WTC11 (cell line): Measurements from ENCODE around the gene ZSWIM3. TPM values are rescaled to one million over a fixed set of nuclear protein-coding genes. Genes with fewer than 3 reads are reported as not detected.

ENCODE experiments used
- ATAC-seq: fragments of 200-7000 bp; cut with Tn5 transposase; 2 replicates; pipeline ENCODE4 v1.10.0; 2021; ENCODE audit warnings: mild to moderate bottlenecking, moderate library complexity
- CTCF ChIA-PET: fragments of 300-600 bp; sonication (Branson Sonifier 250); formaldehyde crosslinking; loops from one replicate; lab custom pipeline; 2021; ENCODE audit warnings: antibody characterized with exemption; lab: Charles Lee
- POLR2A ChIA-PET: fragments of 350-600 bp; sonication (Branson Sonifier 250); formaldehyde crosslinking; loops from one replicate; lab custom pipeline; 2021; ENCODE audit warnings: antibody characterized with exemption; lab: Charles Lee
- DNase-seq: peaks from one replicate; pipeline ENCODE4 v3.0.0; 2021; ENCODE audit warnings: low spot score
- H3K27ac Mint-ChIP-seq: 2 replicates; pipeline ENCODE4 v1.8.0; 2021; ENCODE audit warnings: mixed read lengths
- H3K27me3 Mint-ChIP-seq: 2 replicates; pipeline ENCODE4 v1.8.0; 2021; ENCODE audit warnings: low read depth, mild to moderate bottlenecking, moderate library complexity, mixed read lengths
- H3K36me3 Mint-ChIP-seq: 2 replicates; pipeline ENCODE4 v1.8.0; 2021; ENCODE audit warnings: mixed read lengths
- H3K4me1 Mint-ChIP-seq: 2 replicates; pipeline ENCODE4 v1.8.0; 2022; ENCODE audit warnings: mixed read lengths
- H3K4me3 Mint-ChIP-seq: 2 replicates; pipeline ENCODE4 v1.8.0; 2021; ENCODE audit warnings: mild to moderate bottlenecking, moderate library complexity, mixed read lengths
- H3K9me3 Mint-ChIP-seq: 2 replicates; pipeline ENCODE4 v1.8.0; 2021; ENCODE audit warnings: mixed read lengths
- ATF2 ChIP-seq: sonication (generic); formaldehyde crosslinking; IDR thresholded peaks from 2 replicates; pipeline ENCODE4 v1.8.1; 2022; ENCODE audit warnings: low read depth, missing genetic modification reagents, borderline replicate concordance
- CBFB ChIP-seq: sonication (generic); formaldehyde crosslinking; IDR thresholded peaks from 2 replicates; pipeline ENCODE4 v1.8.1; 2022; ENCODE audit warnings: mild to moderate bottlenecking, low read depth, missing genetic modification reagents
- E2F5 ChIP-seq: sonication (generic); formaldehyde crosslinking; IDR thresholded peaks from 2 replicates; pipeline ENCODE4 v1.8.1; 2022; ENCODE audit warnings: mild to moderate bottlenecking, moderate library complexity, missing genetic modification reagents
- ETV6 ChIP-seq: sonication (generic); formaldehyde crosslinking; IDR thresholded peaks from 2 replicates; pipeline ENCODE4 v1.8.1; 2022; ENCODE audit warnings: mild to moderate bottlenecking, missing genetic modification reagents
- FOXJ3 ChIP-seq: sonication (generic); formaldehyde crosslinking; IDR thresholded peaks from 2 replicates; pipeline ENCODE4 v1.9.0; 2021; ENCODE audit warnings: missing genetic modification reagents, mild to moderate bottlenecking, borderline replicate concordance
- GRHL2 ChIP-seq: fragments of 250-450 bp; sonication (Bioruptor Pico); IDR thresholded peaks from 2 replicates; pipeline ENCODE4 v1.8.0; 2022; ENCODE audit warnings: mild to moderate bottlenecking, moderate library complexity; ENCODE audit not compliant: insufficient replicate concordance, severe bottlenecking
- HMGA2 ChIP-seq: fragments of 250-450 bp; sonication (Bioruptor Pico); IDR thresholded peaks from 2 replicates; pipeline ENCODE4 v1.4.0; 2021; ENCODE audit warnings: mild to moderate bottlenecking, moderate library complexity
- KAT7 ChIP-seq: sonication (generic); formaldehyde crosslinking; IDR thresholded peaks from 2 replicates; pipeline ENCODE4 v1.8.1; 2023; ENCODE audit warnings: missing genetic modification reagents, mild to moderate bottlenecking, borderline replicate concordance
- MAX ChIP-seq: sonication (generic); formaldehyde crosslinking; IDR thresholded peaks from 2 replicates; pipeline ENCODE4 v1.8.0; 2022; ENCODE audit warnings: mild to moderate bottlenecking, missing genetic modification reagents
- MYBL2 ChIP-seq: sonication (generic); formaldehyde crosslinking; IDR thresholded peaks from 2 replicates; pipeline ENCODE4 v1.8.1; 2023; ENCODE audit warnings: mild to moderate bottlenecking, moderate library complexity, missing genetic modification reagents
- OVOL2 ChIP-seq: fragments of 250-450 bp; sonication (Bioruptor Pico); IDR thresholded peaks from 2 replicates; pipeline ENCODE4 v1.9.0; 2021; ENCODE audit warnings: mild to moderate bottlenecking, borderline replicate concordance
- SMAD3 ChIP-seq: sonication (generic); formaldehyde crosslinking; IDR thresholded peaks from 2 replicates; pipeline ENCODE4 v1.8.0; 2022; ENCODE audit warnings: missing genetic modification reagents, mild to moderate bottlenecking, borderline replicate concordance
- SMAD4 ChIP-seq: sonication (generic); formaldehyde crosslinking; IDR thresholded peaks from 2 replicates; pipeline ENCODE4 v1.8.0; 2022; ENCODE audit warnings: mild to moderate bottlenecking, missing genetic modification reagents
- SOX15 ChIP-seq: fragments of 250-450 bp; sonication (Bioruptor Pico); IDR thresholded peaks from 2 replicates; pipeline ENCODE4 v1.9.0; 2021; ENCODE audit warnings: mild to moderate bottlenecking
- SP1 ChIP-seq: sonication (generic); formaldehyde crosslinking; conservative IDR thresholded peaks from 2 replicates; pipeline ENCODE4 v1.8.1; 2022; ENCODE audit warnings: missing genetic modification reagents
- TEAD1 ChIP-seq: sonication (generic); formaldehyde crosslinking; IDR thresholded peaks from 2 replicates; pipeline ENCODE4 v1.8.0; 2022; ENCODE audit warnings: mild to moderate bottlenecking, missing genetic modification reagents
- ZBTB21 ChIP-seq: sonication (generic); formaldehyde crosslinking; IDR thresholded peaks from 2 replicates; pipeline ENCODE4 v1.8.1; 2023; ENCODE audit warnings: mild to moderate bottlenecking, missing genetic modification reagents, borderline replicate concordance
- ZNF219 ChIP-seq: sonication (generic); formaldehyde crosslinking; IDR thresholded peaks from 2 replicates; pipeline ENCODE4 v1.8.0; 2023; ENCODE audit warnings: missing genetic modification reagents, mild to moderate bottlenecking, borderline replicate concordance
- ZNF263 ChIP-seq: sonication (generic); formaldehyde crosslinking; IDR thresholded peaks from 2 replicates; pipeline ENCODE4 v1.8.1; 2022; ENCODE audit warnings: low read depth, mild to moderate bottlenecking, moderate library complexity, missing genetic modification reagents
- ZNF423 ChIP-seq: fragments of 250-450 bp; sonication (Bioruptor Pico); IDR thresholded peaks from 2 replicates; pipeline ENCODE4 v2.1.2; 2022; ENCODE audit warnings: mild to moderate bottlenecking, moderate library complexity
- total RNA-seq: library from RNA; stranded (reverse); gene quantifications from 3 replicates; pipeline ENCODE4 v1.2.3, GENCODE V29; 2021

Gene ZSWIM3
- total RNA-seq, 1 experiment from 2014 or later = 3.4 TPM

GRCh38 chr20:45909817-45910669 lies 52.6 kb downstream of the ZSWIM3 start:
- no peak for ATAC-seq
- H3K27me3 Mint-ChIP-seq = no peaks in the 10 kb centered on the region
- no peak for DNase-seq
- ChIA-PET CTCF (interaction anchor here (0.6 to 2.7 kb wide), 5 partner anchors 20 to 111 kb away, joined by 4 to 13 read pairs (median 4); partner anchors contain the start of genes NEURL2 and PCIF1), POLR2A (interaction anchor here (0.6 to 3.1 kb wide), 9 partner anchors 9 to 591 kb away, joined by 3 to 43 read pairs (median 4); partner anchors contain the start of genes PCIF1 and ZSWIM1)
- H3K36me3 Mint-ChIP-seq = peaks cover 37% of the 10 kb centered on the region
- H3K4me1 Mint-ChIP-seq = peaks cover 14% of the 10 kb centered on the region
- no peak overlapping the region for H3K27ac Mint-ChIP-seq
- H3K4me3 Mint-ChIP-seq = peak overlapping the region; percentile 85
- H3K9me3 Mint-ChIP-seq = no peaks in the 10 kb centered on the region
- TF ChIP-seq ATF2 (CRISPR knock-in tag) (no peak), GRHL2 (CRISPR knock-in tag) (no peak), MYBL2 (CRISPR knock-in tag) (no peak), ZBTB21 (CRISPR knock-in tag) (no peak), ETV6 (CRISPR knock-in tag) (no peak), TEAD1 (CRISPR knock-in tag) (no peak), E2F5 (no peak), ZNF263 (CRISPR knock-in tag) (no peak), MAX (CRISPR knock-in tag) (no peak), FOXJ3 (CRISPR knock-in tag) (no peak), ZNF423 (no peak)
- TF ChIP-seq, all 79 proteins: peak for 0

- peak overlapping the region; percentile 85 for H3K4me3 Mint-ChIP-seq
- peak; percentile 91 for ATAC-seq
- no peaks in the 10 kb centered on the region for H3K27me3 Mint-ChIP-seq
- DNase-seq = peak; percentile 100
- H3K9me3 Mint-ChIP-seq = no peaks in the 10 kb centered on the region
- CTCF ChIA-PET = interaction anchor here (0.6 to 2.7 kb wide), 7 partner anchors 20 to 189 kb away, joined by 4 to 13 read pairs (median 4); partner anchors contain the start of genes NEURL2 and PCIF1
- peak overlapping the region; percentile 87; the same call in 1 of the 2 replicates for H3K27ac Mint-ChIP-seq
- H3K36me3 Mint-ChIP-seq = peaks cover 31% of the 10 kb centered on the region
- TF ChIP-seq OVOL2 (CRISPR knock-in tag) (no peak), SMAD4 (CRISPR knock-in tag) (no peak), ETV6 (CRISPR knock-in tag) (0 out of 2 replicates have a peak, but pooled peaks have one; percentile 16), HMGA2 (CRISPR knock-in tag) (no peak), MAX (CRISPR knock-in tag) (no peak), KAT7 (CRISPR knock-in tag) (no peak), SOX15 (CRISPR knock-in tag) (no peak), SMAD3 (CRISPR knock-in tag) (0 out of 2 replicates have a peak, but pooled peaks have one; percentile 5), E2F5 (no peak), CBFB (CRISPR knock-in tag) (no peak), ZNF219 (CRISPR knock-in tag) (no peak), MYBL2 (CRISPR knock-in tag) (no peak), SP1 (CRISPR knock-in tag) (peak; percentile 73)
- POLR2A ChIA-PET = interaction anchor here (0.6 to 3.1 kb wide), 11 partner anchors 9 to 513 kb away, joined by 3 to 43 read pairs (median 3); partner anchors contain the start of genes PCIF1 and ZSWIM1
- H3K4me1 Mint-ChIP-seq = peaks cover 14% of the 10 kb centered on the region
Observed at GRCh38 chr20:45910670-45911485, 53.5 kb downstream of the ZSWIM3 start.
